OCI-LY1 (cell line): ENCODE data around the gene GRM2.

Source experiments
- H2AFZ ChIP-seq: fragments of 200-600 bp; sonication (generic), shearing (Covaris generic); 2 replicates; pipeline ENCODE4 v1.6.0; 2014; ENCODE audit warnings: antibody characterized with exemption, mild to moderate bottlenecking, low read length
- H3F3A ChIP-seq: fragments of 200-600 bp; sonication (generic), shearing (Covaris generic); 2 replicates; pipeline ENCODE4 v1.6.0; 2014; ENCODE audit warnings: mild to moderate bottlenecking, antibody characterized with exemption, low read length, moderate library complexity; ENCODE audit not compliant: insufficient read depth
- H3K27ac ChIP-seq: fragments of 200-600 bp; sonication (generic); 2 replicates; pipeline ENCODE4 v1.5.1; 2014; ENCODE audit warnings: low read length, mixed run types, mild to moderate bottlenecking, low read depth; ENCODE audit not compliant: poor library complexity, severe bottlenecking
- H3K27me3 ChIP-seq: fragments of 200-600 bp; sonication (generic); 2 replicates; pipeline ENCODE4 v1.6.0; 2014; ENCODE audit warnings: antibody characterized with exemption, mild to moderate bottlenecking, low read length, moderate library complexity; ENCODE audit not compliant: insufficient read depth
- H3K36me3 ChIP-seq: fragments of 200-600 bp; sonication (generic); 2 replicates; pipeline ENCODE4 v1.6.1; 2014; ENCODE audit warnings: mild to moderate bottlenecking, antibody characterized with exemption, low read length, moderate library complexity, mixed read lengths; ENCODE audit not compliant: insufficient read depth
- H3K4me1 ChIP-seq: fragments of 200-600 bp; sonication (generic); 2 replicates; pipeline ENCODE4 v1.5.1; 2014; ENCODE audit warnings: mild to moderate bottlenecking, low read length, moderate library complexity; ENCODE audit not compliant: insufficient read depth, severe bottlenecking
- H3K4me2 ChIP-seq: fragments of 200-600 bp; sonication (generic), shearing (Covaris generic); 2 replicates; pipeline ENCODE4 v1.6.1; 2014; ENCODE audit warnings: low read length
- H3K4me3 ChIP-seq: fragments of 200-600 bp; sonication (generic); 2 replicates; pipeline ENCODE4 v1.5.1; 2014; ENCODE audit warnings: low read length, low read depth, mild to moderate bottlenecking, mixed read lengths; ENCODE audit not compliant: poor library complexity, severe bottlenecking
- H3K79me2 ChIP-seq: fragments of 200-600 bp; shearing (Covaris generic); 2 replicates; pipeline ENCODE4 v1.6.1; 2016; ENCODE audit warnings: mixed run types, low read length, mixed read lengths; ENCODE audit not compliant: insufficient read depth
- H3K9ac ChIP-seq: fragments of 200-600 bp; sonication (generic), shearing (Covaris generic); 2 replicates; pipeline ENCODE4 v1.6.1; 2014; ENCODE audit warnings: mild to moderate bottlenecking, low read length, mixed read lengths
- H3K9me2 ChIP-seq: fragments of 200-600 bp; sonication (generic), shearing (Covaris generic); 2 replicates; pipeline ENCODE4 v1.6.1; 2014; ENCODE audit warnings: low read depth, mild to moderate bottlenecking, low read length, mixed read lengths
- H3K9me3 ChIP-seq: fragments of 200-600 bp; shearing (Covaris generic); 2 replicates; pipeline ENCODE4 v1.6.1; 2014; ENCODE audit warnings: low read length, mixed read lengths
- H4K20me1 ChIP-seq: fragments of 200-600 bp; sonication (generic), shearing (Covaris generic); 2 replicates; pipeline ENCODE4 v1.6.0; 2016; ENCODE audit warnings: mild to moderate bottlenecking, low read length; ENCODE audit not compliant: insufficient read depth
- CTCF ChIP-seq: fragments of 200-600 bp; sonication (generic), shearing (Covaris generic); IDR thresholded peaks from 2 replicates; pipeline ENCODE4 v1.5.1; 2017; ENCODE audit warnings: mild to moderate bottlenecking, antibody characterized with exemption, low read length, moderate library complexity, mixed read lengths
- EZH2 ChIP-seq: fragments of 200-600 bp; sonication (generic), shearing (Covaris generic); IDR thresholded peaks from 2 replicates; pipeline ENCODE4 v1.8.0; 2017; ENCODE audit warnings: borderline replicate concordance, mixed run types, mild to moderate bottlenecking, antibody characterized with exemption, low read length, moderate library complexity, mixed read lengths

The GRM2 gene

GRCh38 chr3:51676102-51676640 lies 30.7 kb upstream of the GRM2 start:
- H3K9me3 ChIP-seq, result no peaks in the 10 kb centered on the region
- no peak for TF ChIP-seq EZH2
- no peak; the same call in 1 of the 2 replicates for TF ChIP-seq CTCF
- no peak overlapping the region for H3K4me2 ChIP-seq
- H3K79me2 ChIP-seq, result no peaks in the 10 kb centered on the region
- H3K27ac ChIP-seq, result no peak overlapping the region
- no peak overlapping the region for H3K9ac ChIP-seq
- H3F3A ChIP-seq, result no peaks in the 10 kb centered on the region
- H3K4me3 ChIP-seq, result no peak overlapping the region
- H4K20me1 ChIP-seq, result no peaks in the 10 kb centered on the region
- no peaks in the 10 kb centered on the region for H3K27me3 ChIP-seq
- H2AFZ ChIP-seq, result no peak overlapping the region
- H3K36me3 ChIP-seq, result peaks cover 40% of the 10 kb centered on the region
- H3K4me1 ChIP-seq, result peaks cover 32% of the 10 kb centered on the region
- no peaks in the 10 kb centered on the region for H3K9me2 ChIP-seq

- Histone ChIP-seq H3K9me3 (no peaks in the 10 kb centered on the region), H3K79me2 (no peaks in the 10 kb centered on the region), H3K36me3 (peaks cover 49% of the 10 kb centered on the region), H3K4me2 (no peak overlapping the region), H3K27me3 (no peaks in the 10 kb centered on the region), H4K20me1 (no peaks in the 10 kb centered on the region), H3K9ac (no peak overlapping the region), H3K27ac (no peak overlapping the region), H2AFZ (no peak overlapping the region), H3F3A (no peaks in the 10 kb centered on the region), H3K4me1 (peaks cover 36% of the 10 kb centered on the region), H3K4me3 (no peak overlapping the region), H3K9me2 (no peaks in the 10 kb centered on the region)
- no peak for TF ChIP-seq CTCF
- TF ChIP-seq EZH2, result no peak
Measured at GRCh38 chr3:51677358-51677757, 29.5 kb upstream of the GRM2 start.

GRCh38 chr3:51678186-51678585 lies 28.7 kb upstream of the GRM2 start:
- Histone ChIP-seq H2AFZ (no peak overlapping the region), H3K4me2 (no peak overlapping the region), H3K9me3 (no peaks in the 10 kb centered on the region), H3K27me3 (no peaks in the 10 kb centered on the region), H3K9me2 (no peaks in the 10 kb centered on the region), H3K4me3 (no peak overlapping the region), H3K9ac (no peak overlapping the region), H3F3A (no peaks in the 10 kb centered on the region), H3K79me2 (no peaks in the 10 kb centered on the region), H3K36me3 (peaks cover 56% of the 10 kb centered on the region), H3K4me1 (peaks cover 28% of the 10 kb centered on the region), H4K20me1 (no peaks in the 10 kb centered on the region), H3K27ac (no peak overlapping the region)
- TF ChIP-seq CTCF (no peak), EZH2 (no peak)
